ENCODE data around the gene SDK1.

- no peak for TF ChIP-seq CTCF (IDR thresholded peaks at IDR 0.05)
- TF ChIP-seq POLR2A (IDR thresholded peaks at IDR 0.05) = no peak
Observed at GRCh38 chr7:3321745-3322144, 20.7 kb downstream of the SDK1 start.
